ENCODE results near the gene GALNT8.

Gene GALNT8

GRCh38 chr12:4820971-4821370 is 100.8 kb downstream of the GALNT8 start:
- H3K4me1 ChIP-seq (ENCODE audit: low read length), result peaks cover 32% of the 10 kb centered on the region
- no peak overlapping the region for H2AFZ ChIP-seq (ENCODE audit: low read depth, low read length)
- H3K4me2 ChIP-seq (ENCODE audit: low read length), result no peak overlapping the region
- no peaks in the 10 kb centered on the region for H3K9me3 ChIP-seq (ENCODE audit: insufficient read depth, low read length)
- H3K9ac ChIP-seq (ENCODE audit: low read length), result no peak overlapping the region
- H4K20me1 ChIP-seq (ENCODE audit: insufficient read depth, low read length), result no peaks in the 10 kb centered on the region
- H3K27me3 ChIP-seq (ENCODE audit: low read depth, low read length), result no peaks in the 10 kb centered on the region
- no peaks in the 10 kb centered on the region for H3K79me2 ChIP-seq (ENCODE audit: low read length)
- no peak overlapping the region for H3K4me3 ChIP-seq (ENCODE audit: low read length)
- H3K27ac ChIP-seq (ENCODE audit: low read length), result no peak overlapping the region
- TF ChIP-seq CTCF (IDR thresholded peaks at IDR 0.05; ENCODE audit: low read depth, low read length) (no peak), EZH2phosphoT487 (IDR thresholded peaks at IDR 0.05; ENCODE audit: low read depth) (no peak)
- peaks cover 3% of the 10 kb centered on the region for H3K36me3 ChIP-seq (replicated peaks; ENCODE audit: low read depth, low read length)

All from OCI-LY3 (cell line).